ENCODE data around the gene MTMR3. TPM values are rescaled to one million over a fixed set of nuclear protein-coding genes. Genes with fewer than 3 reads are reported as not detected.

MTMR3 gene
- total and polyA plus RNA-seq, 11 donors: 9.6 to 44.8 (median 34.6) TPM

- Histone ChIP-seq H3K36me3 (no peaks in the 10 kb centered on the region), H3K9me3 (peaks cover 0 to 4% (median 0%) of the 10 kb centered on the region in 12 donors), H3K4me3 (no peak overlapping the region), H3K27ac (no peak overlapping the region), H3K4me1 (no peaks in the 10 kb centered on the region), H3K27me3 (peaks cover 0 to 22% (median 0%) of the 10 kb centered on the region in 9 donors)
- WGBS, 4 donors: 66 to 75% (median 69%) methylated on average over 3 of the region's 3 CpGs
- TF ChIP-seq CTCF (IDR thresholded peaks at IDR 0.05): no peak
- no peak for TF ChIP-seq POLR2A (IDR thresholded peaks at IDR 0.05)
- no peak for ATAC-seq
- DNase-seq: no peak
- intact Hi-C loops (cut with DNase I): no loop called here
Measured at GRCh38 chr22:30074147-30074546, 191.2 kb downstream of the MTMR3 start.

GRCh38 chr22:30074994-30075393 lies 192.0 kb downstream of the MTMR3 start:
- intact Hi-C loops (cut with DNase I): no loop called here
- WGBS, 4 donors: 83 to 89% (median 89%) methylated on average over 3 of the region's 3 CpGs

GRCh38 chr22:30077279-30077880 lies 194.4 kb downstream of the MTMR3 start:
- Histone ChIP-seq H3K27me3 (peaks cover 4 to 44% (median 12%) of the 10 kb centered on the region in 9 donors), H3K27ac (no peak overlapping the region), H3K4me1 (peaks cover 0 to 8% (median 0%) of the 10 kb centered on the region in 12 donors), H3K4me3 (no peak overlapping the region), H3K36me3 (no peaks in the 10 kb centered on the region), H3K9me3 (peaks cover 0 to under 1% (median 0%) of the 10 kb centered on the region in 12 donors)
- ATAC-seq (no peak), DNase-seq (no peak)
- WGBS, 4 donors: 80 to 85% (median 82%) methylated on average over 3 of the region's 3 CpGs
- intact Hi-C loops (cut with DNase I): no loop called here
- TF ChIP-seq POLR2A (IDR thresholded peaks at IDR 0.05) (no peak), CTCF (IDR thresholded peaks at IDR 0.05) (no peak)

More at GRCh38 chr22:30074994-30075393, 192.0 kb downstream of the MTMR3 start:
- Histone ChIP-seq H3K9me3 (peaks cover 0 to 4% (median 0%) of the 10 kb centered on the region in 12 donors), H3K4me1 (peaks cover 0 to 3% (median 0%) of the 10 kb centered on the region in 12 donors), H3K36me3 (no peaks in the 10 kb centered on the region), H3K27me3 (peaks cover 3 to 30% (median 6%) of the 10 kb centered on the region in 9 donors), H3K27ac (no peak overlapping the region), H3K4me3 (no peak overlapping the region)
- ATAC-seq (no peak), DNase-seq (no peak)
- no peak for TF ChIP-seq POLR2A (IDR thresholded peaks at IDR 0.05)
- no peak for TF ChIP-seq CTCF (IDR thresholded peaks at IDR 0.05)

GRCh38 chr22:30078320-30079311 lies 195.6 kb downstream of the MTMR3 start:
- no peaks in the 10 kb centered on the region for H3K9me3 ChIP-seq
- DNase-seq (no peak), ATAC-seq (no peak)
- peaks cover 4 to 44% (median 12%) of the 10 kb centered on the region in 9 donors for H3K27me3 ChIP-seq
- 77 to 87% (median 82%) methylated on average over 10 of the region's 10 CpGs for WGBS, 4 donors
- TF ChIP-seq CTCF (IDR thresholded peaks at IDR 0.05) (no peak), POLR2A (IDR thresholded peaks at IDR 0.05) (no peak)
- H3K4me3 ChIP-seq: no peak overlapping the region
- H3K27ac ChIP-seq: no peak overlapping the region
- intact Hi-C loops (cut with DNase I): no loop called here
- peaks cover 0 to 8% (median 0%) of the 10 kb centered on the region in 12 donors for H3K4me1 ChIP-seq
- no peaks in the 10 kb centered on the region for H3K36me3 ChIP-seq
